K562 (cell line): ENCODE results near the gene ZNF410. TPM values are rescaled to one million over a fixed set of nuclear protein-coding genes. Genes with fewer than 3 reads are reported as not detected.

Experiments used
- ATAC-seq: fragments of 200-7000 bp; cut with Tn5 transposase; 3 replicates; pipeline ENCODE4 v1.9.1; 2020; ENCODE audit warnings: moderate library complexity
- BruUV-seq: library from RNA; stranded (reverse); fragments of 400-500 nt; replicated peaks from 2 replicates; lab custom pipeline; 2021; lab: Mats Ljungman, UMichigan
- CTCF ChIA-PET: fragments of 300-600 bp; formaldehyde crosslinking; extraction: SDS; loops from one replicate; lab custom pipeline; 2021; ENCODE audit warnings: low intra/inter-chr PET ratio; lab: Yijun Ruan, JAX
- POLR2A ChIA-PET: fragments of 300-600, 350-650 bp; sonication (Branson Sonifier 250); formaldehyde crosslinking; extraction: SDS; loops from one replicate; lab custom pipeline; 2021; ENCODE audit warnings: antibody characterized with exemption, inconsistent platforms; lab: Yijun Ruan, JAX
- DNase-seq, 4 experiments: peaks; one replicate each; pipeline versions ENCODE4 v3.0.0 to v3.0.0-alpha.2; 2011 to 2018; ENCODE audit warnings: low spot score in 3 of 4, mixed read lengths in 3 of 4; ENCODE audit errors: extremely low read depth in 1 of 4
- FAIRE-seq: peaks from 2 replicates; lab custom pipeline; 2011; peaks lifted over from hg19 to GRCh38; lab: Jason Lieb, UNC
- H2AFZ ChIP-seq: 2 replicates; pipeline ENCODE4 v1.6.0; 2011; ENCODE audit warnings: low read depth, low read length, control low read depth, inconsistent platforms
- H3K27ac ChIP-seq: fragments of 200-600 bp; 3 replicates; pipeline ENCODE4 v1.8.0; 2011; ENCODE audit warnings: low read depth, mild to moderate bottlenecking, control low read depth, inconsistent platforms, low read length, moderate library complexity, mixed read lengths; ENCODE audit errors: extremely low read depth
- H3K27me3 ChIP-seq, 2 experiments: fragments of 300-600 bp in 1 of 2; 2 replicates in 1 of 2; 3 replicates in 1 of 2; pipeline versions ENCODE4 v1.6.0 to v1.8.0; 2011; ENCODE audit warnings: inconsistent platforms in 2 of 2, low read length in 2 of 2, mild to moderate bottlenecking in 1 of 2, mixed read lengths in 1 of 2, moderate library complexity in 1 of 2; ENCODE audit not compliant: control insufficient read depth in 2 of 2, insufficient read depth in 2 of 2
- H3K36me3 ChIP-seq: fragments of 300-600 bp; 3 replicates; pipeline ENCODE4 v1.8.0; 2011; ENCODE audit warnings: mild to moderate bottlenecking, low read length, inconsistent platforms; ENCODE audit not compliant: control insufficient read depth, insufficient read depth
- H3K4me1 ChIP-seq, 2 experiments: fragments of 200-600 bp in 1 of 2; replicated peaks in 1 of 2; 2 replicates in 1 of 2; 3 replicates in 1 of 2; pipeline versions ENCODE4 v1.5.1 to v1.8.0; 2011; ENCODE audit warnings: inconsistent platforms in 2 of 2, low read length in 2 of 2, mild to moderate bottlenecking in 1 of 2, mixed read lengths in 1 of 2, moderate library complexity in 1 of 2; ENCODE audit not compliant: control insufficient read depth in 2 of 2, insufficient read depth in 2 of 2
- H3K4me2 ChIP-seq: 2 replicates; pipeline ENCODE4 v1.6.1; 2011; ENCODE audit warnings: low read length, control low read depth, inconsistent platforms, mixed read lengths; ENCODE audit not compliant: insufficient read depth
- H3K4me3 ChIP-seq: fragments of 200-600 bp; sonication (generic), shearing (Covaris generic); 2 replicates; pipeline ENCODE4 v1.5.1; 2016; ENCODE audit warnings: control low read depth, inconsistent platforms
- H3K79me2 ChIP-seq: fragments of 200-600 bp; 3 replicates; pipeline ENCODE4 v1.8.0; 2011; ENCODE audit warnings: low read length, inconsistent platforms; ENCODE audit not compliant: control insufficient read depth, insufficient read depth
- H3K9ac ChIP-seq, 2 experiments: 2 replicates each; pipeline versions ENCODE4 v1.6.0 to v1.6.1; 2011; ENCODE audit warnings: low read depth in 2 of 2, low read length in 2 of 2, control low read depth in 1 of 2, inconsistent platforms in 1 of 2, mild to moderate bottlenecking in 1 of 2, mixed read lengths in 1 of 2; ENCODE audit not compliant: insufficient read depth in 1 of 2
- H3K9me1 ChIP-seq: one replicate; pipeline ENCODE4 v1.6.0; 2011; ENCODE audit warnings: inconsistent platforms, mild to moderate bottlenecking, low read length, moderate library complexity; ENCODE audit not compliant: control insufficient read depth, insufficient read depth
- H3K9me3 ChIP-seq: replicated peaks from 2 replicates; pipeline ENCODE4 v1.5.1; 2011; ENCODE audit warnings: low read depth, low read length, inconsistent platforms; ENCODE audit not compliant: control insufficient read depth, insufficient read depth
- H4K20me1 ChIP-seq: replicated peaks from 2 replicates; pipeline ENCODE4 v1.6.1; 2011; ENCODE audit warnings: low read length, inconsistent platforms, mixed read lengths; ENCODE audit not compliant: control insufficient read depth, insufficient read depth
- HINFP ChIP-seq: fragments of 450-650 bp; conservative IDR thresholded peaks from 2 replicates; pipeline ENCODE4 v1.6.1; 2016; ENCODE audit warnings: missing genetic modification characterization, low read depth, mild to moderate bottlenecking, control low read depth, missing compliant biosample characterization
- HMG20A ChIP-seq: fragments of 450-650 bp; formaldehyde crosslinking; conservative IDR thresholded peaks from 2 replicates; pipeline ENCODE4 v1.4.0; 2020; ENCODE audit warnings: mild to moderate bottlenecking, mixed read lengths
- NFIC ChIP-seq: fragments of 450-650 bp; IDR thresholded peaks from 2 replicates; pipeline ENCODE4 v1.6.1; 2017; ENCODE audit warnings: mild to moderate bottlenecking, inconsistent platforms
- POU5F1 ChIP-seq: fragments of 150-350 bp; IDR thresholded peaks from 2 replicates; pipeline ENCODE4 v1.6.1; 2014; ENCODE audit warnings: borderline replicate concordance, low read length, low read depth, mild to moderate bottlenecking; ENCODE audit not compliant: partially characterized antibody
- SOX6 ChIP-seq: fragments of 450-650 bp; IDR thresholded peaks from 2 replicates; pipeline ENCODE4 v1.6.1; 2014; ENCODE audit warnings: mild to moderate bottlenecking
- TRIM25 ChIP-seq: fragments of 450-650 bp; IDR thresholded peaks from 2 replicates; pipeline ENCODE4 v1.7.0; 2016; ENCODE audit warnings: borderline replicate concordance
- ZSCAN29 ChIP-seq: fragments of 450-650 bp; IDR thresholded peaks from 2 replicates; pipeline ENCODE4 v1.6.1; 2017
- ZZZ3 ChIP-seq: fragments of 450-650 bp; IDR thresholded peaks from 2 replicates; pipeline ENCODE4 v1.6.1; 2016; ENCODE audit warnings: antibody characterized with exemption, mild to moderate bottlenecking, moderate library complexity
- WGBS: fragments of 100-300 bp; shearing (Covaris generic); methylation state at CpG from one replicate; pipeline ENCODE4 v1.1.6; 2016; ENCODE audit warnings: low coverage, mixed read lengths; ENCODE audit not compliant: insufficient coverage; ENCODE audit errors: missing lambda C conversion rate; 5-methylcytosine and 5-hydroxymethylcytosine counted together
- in situ Hi-C: fragments of 300-500 bp; cut with MboI; formaldehyde crosslinking; loops from 4 replicates; pipeline ENCODE4 v1.15.0; 2018; ENCODE audit warnings: inconsistent platforms, mixed read lengths
- intact Hi-C: fragments of 100-400 bp; cut with micrococcal nuclease; formaldehyde crosslinking; loops from 2 replicates; pipeline ENCODE4 v1.14.2; 2022
- polyA plus RNA-seq, 8 experiments: library from polyadenylated mRNA; depleted of rRNA in 4 of 8; stranded (reverse) in 5 of 8; unstranded in 3 of 8; fragments of >200 nt; fragmentation: Nextera tagmentation in 2 of 8; fragmentation: Illumina TruSeq in 1 of 8; extraction: Ambion mirVana in 2 of 8; extraction: Trizol in 1 of 8; gene quantifications; 2 replicates each; pipeline versions ENCODE4 v1.2.1 to v1.2.3, GENCODE V29; 2011 to 2014; ENCODE audit warnings: inconsistent platforms in 1 of 8, missing spikeins in 1 of 8
- total RNA-seq, 7 experiments: library from RNA; depleted of rRNA in 6 of 7; stranded (reverse); fragments of >200 nt in 6 of 7; fragmentation: Illumina TruSeq in 2 of 7; extraction: Trizol in 2 of 7; gene quantifications; 2 replicates each; pipeline versions ENCODE4 v1.2.1 to v1.2.3, GENCODE V29; 2011 to 2021; ENCODE audit warnings: low replicate concordance in 1 of 7
- TF ChIP-seq, protein P1 (sequence below): fragments of 200-800 bp; sonication (Bioruptor generic); IDR thresholded peaks from 2 replicates; pipeline ENCODE4 v1.6.1; 2017; ENCODE audit warnings: missing genetic modification characterization, missing compliant biosample characterization

ZNF410 gene
- total and polyA plus RNA-seq, 9 of the 15 experiments (the other 6 are each of a cell fraction or from before 2014, with no cell fraction given) = 20.5 to 64.8 (median 38.7) TPM

DNA sequence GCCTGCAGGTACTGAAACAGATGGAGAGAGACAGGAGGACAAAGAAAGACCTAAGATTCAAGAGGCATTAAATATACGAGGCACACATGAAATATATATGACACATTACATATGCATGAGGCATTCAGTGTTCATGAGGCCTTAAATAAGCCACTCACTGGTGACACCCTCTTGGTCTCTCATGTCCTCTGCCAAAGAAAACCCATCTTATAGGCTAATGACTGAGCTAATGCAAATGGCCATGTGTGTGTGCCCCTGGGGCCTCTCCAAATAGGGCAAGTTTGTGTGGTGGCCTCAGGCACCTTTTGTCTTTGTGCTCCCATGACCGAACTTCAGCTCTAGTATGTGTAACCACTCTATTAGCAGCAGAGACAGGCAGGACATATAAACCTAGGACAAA, 82.2 kb downstream of the ZNF410 start:
- CTCF ChIA-PET = no interaction called here
- no peak for ATAC-seq
- Histone ChIP-seq H3K36me3 (peaks cover 52% of the 10 kb centered on the region; the same call in 2 of the 3 replicates), H4K20me1 (no peaks in the 10 kb centered on the region), H3K4me3 (no peak overlapping the region), H3K4me1 (no peaks in the 10 kb centered on the region; a peak in 2 of 5 replicates), H3K79me2 (no peaks in the 10 kb centered on the region), H3K9me1 (no peaks in the 10 kb centered on the region), H2AFZ (no peak overlapping the region), H3K27me3 (no peaks in the 10 kb centered on the region), H3K27ac (no peak overlapping the region), H3K4me2 (no peak overlapping the region), H3K9me3 (no peaks in the 10 kb centered on the region), H3K9ac (no peak overlapping the region)
- POLR2A ChIA-PET = no interaction called here
- TF ChIP-seq TRIM25 (no peak), SOX6 (no peak), HMG20A (CRISPR knock-in tag) (no peak)
- FAIRE-seq = no peak
- in situ Hi-C loops = no loop called here
- WGBS = 87% methylated on average over 2 of the region's 2 CpGs
- BruUV-seq = no TSS peak
- no peak for DNase-seq
- intact Hi-C loops = no loop called here

DNA sequence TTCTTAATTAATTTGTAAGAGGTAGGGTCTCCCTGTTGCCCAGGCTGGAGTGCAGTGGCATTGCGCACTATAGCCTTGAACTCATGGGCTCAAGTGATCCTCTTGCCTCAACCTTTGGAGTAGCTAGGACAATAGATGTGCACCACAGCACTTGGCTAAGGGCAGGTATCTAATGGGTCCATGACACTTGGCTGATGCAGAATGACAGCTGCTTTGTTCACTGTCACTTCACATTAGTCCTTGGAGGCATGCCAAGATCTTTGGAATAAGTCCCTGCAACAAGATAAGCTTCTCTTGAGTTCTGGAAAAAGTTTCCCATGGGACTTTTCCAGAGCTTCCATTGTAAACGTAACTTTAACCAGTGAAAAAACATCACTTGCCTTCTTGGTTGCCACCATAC, 86.8 kb downstream of the ZNF410 start:
- in situ Hi-C loops = no loop called here
- H2AFZ ChIP-seq = no peak overlapping the region
- H4K20me1 ChIP-seq = no peaks in the 10 kb centered on the region
- peak; percentile 56 for FAIRE-seq
- H3K4me3 ChIP-seq = no peak overlapping the region
- BruUV-seq = no TSS peak
- H3K9ac ChIP-seq = no peak overlapping the region
- intact Hi-C loops = no loop called here
- ChIA-PET POLR2A (no interaction called here), CTCF (no interaction called here)
- no peaks in the 10 kb centered on the region for H3K27me3 ChIP-seq
- no peak overlapping the region for H3K27ac ChIP-seq
- no peaks in the 10 kb centered on the region for H3K79me2 ChIP-seq
- TF ChIP-seq NFIC = peak; percentile 49
- no peak for TF ChIP-seq ZSCAN29
- no peak for TF ChIP-seq POU5F1
- no peak for TF ChIP-seq ZZZ3
- TF ChIP-seq, protein P1, sequence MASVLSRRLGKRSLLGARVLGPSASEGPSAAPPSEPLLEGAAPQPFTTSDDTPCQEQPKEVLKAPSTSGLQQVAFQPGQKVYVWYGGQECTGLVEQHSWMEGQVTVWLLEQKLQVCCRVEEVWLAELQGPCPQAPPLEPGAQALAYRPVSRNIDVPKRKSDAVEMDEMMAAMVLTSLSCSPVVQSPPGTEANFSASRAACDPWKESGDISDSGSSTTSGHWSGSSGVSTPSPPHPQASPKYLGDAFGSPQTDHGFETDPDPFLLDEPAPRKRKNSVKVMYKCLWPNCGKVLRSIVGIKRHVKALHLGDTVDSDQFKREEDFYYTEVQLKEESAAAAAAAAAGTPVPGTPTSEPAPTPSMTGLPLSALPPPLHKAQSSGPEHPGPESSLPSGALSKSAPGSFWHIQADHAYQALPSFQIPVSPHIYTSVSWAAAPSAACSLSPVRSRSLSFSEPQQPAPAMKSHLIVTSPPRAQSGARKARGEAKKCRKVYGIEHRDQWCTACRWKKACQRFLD (CRISPR knock-in tag) = no peak
- TF ChIP-seq HINFP (tag) = no peak
- WGBS = 64% methylated on average over 2 of the region's 2 CpGs
- no peaks in the 10 kb centered on the region; a peak in 2 of 5 replicates for H3K4me1 ChIP-seq
- H3K9me3 ChIP-seq = no peaks in the 10 kb centered on the region
- peak in 1 of 4 experiments; percentile 17 for DNase-seq
- no peaks in the 10 kb centered on the region for H3K9me1 ChIP-seq
- peaks cover 31% of the 10 kb centered on the region; the same call in 1 of the 3 replicates for H3K36me3 ChIP-seq
- no peak overlapping the region for H3K4me2 ChIP-seq
- ATAC-seq = no peak
